ENCODE measurements around the gene CLMP. TPM values are rescaled to one million over a fixed set of nuclear protein-coding genes. Genes with fewer than 3 reads are reported as not detected.

Gene CLMP
- total RNA-seq, 1 donor from 2014 or later, result 34.5 TPM

DNA sequence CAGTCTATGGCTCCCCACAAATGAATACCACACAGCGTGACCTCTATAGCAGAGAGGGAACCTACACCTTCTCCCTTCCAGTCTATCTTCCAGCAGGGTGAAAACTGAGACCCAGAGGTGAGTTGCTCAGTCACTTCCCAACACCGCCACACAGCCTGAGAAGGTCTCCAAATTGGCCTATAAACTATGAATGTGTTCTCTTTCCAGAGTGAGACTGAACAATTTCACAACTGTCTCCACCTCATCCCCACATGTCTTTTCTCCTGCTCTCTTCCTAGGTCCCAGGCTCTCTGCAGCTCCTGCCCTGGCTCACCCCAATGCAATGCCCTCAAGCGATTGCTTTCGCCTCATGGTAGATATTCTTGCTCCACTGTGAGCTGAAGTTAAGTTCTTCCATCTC is 14.0 kb downstream of the CLMP start:
- TF ChIP-seq, protein P1, sequence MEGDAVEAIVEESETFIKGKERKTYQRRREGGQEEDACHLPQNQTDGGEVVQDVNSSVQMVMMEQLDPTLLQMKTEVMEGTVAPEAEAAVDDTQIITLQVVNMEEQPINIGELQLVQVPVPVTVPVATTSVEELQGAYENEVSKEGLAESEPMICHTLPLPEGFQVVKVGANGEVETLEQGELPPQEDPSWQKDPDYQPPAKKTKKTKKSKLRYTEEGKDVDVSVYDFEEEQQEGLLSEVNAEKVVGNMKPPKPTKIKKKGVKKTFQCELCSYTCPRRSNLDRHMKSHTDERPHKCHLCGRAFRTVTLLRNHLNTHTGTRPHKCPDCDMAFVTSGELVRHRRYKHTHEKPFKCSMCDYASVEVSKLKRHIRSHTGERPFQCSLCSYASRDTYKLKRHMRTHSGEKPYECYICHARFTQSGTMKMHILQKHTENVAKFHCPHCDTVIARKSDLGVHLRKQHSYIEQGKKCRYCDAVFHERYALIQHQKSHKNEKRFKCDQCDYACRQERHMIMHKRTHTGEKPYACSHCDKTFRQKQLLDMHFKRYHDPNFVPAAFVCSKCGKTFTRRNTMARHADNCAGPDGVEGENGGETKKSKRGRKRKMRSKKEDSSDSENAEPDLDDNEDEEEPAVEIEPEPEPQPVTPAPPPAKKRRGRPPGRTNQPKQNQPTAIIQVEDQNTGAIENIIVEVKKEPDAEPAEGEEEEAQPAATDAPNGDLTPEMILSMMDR (IDR thresholded peaks at IDR 0.05; ENCODE audit: insufficient read depth, low read length, severe bottlenecking), result no peak
- FAIRE-seq, result no peak
- no peak for DNase-seq (ENCODE audit: low read depth)
- no peaks in the 10 kb centered on the region for H3K27me3 ChIP-seq (ENCODE audit: control insufficient read depth, insufficient read depth, low read length)
- peaks cover 1% of the 10 kb centered on the region for H3K36me3 ChIP-seq (ENCODE audit: control insufficient read depth, insufficient read depth, low read length)
- H3K4me3 ChIP-seq (ENCODE audit: low read depth, low read length), result no peak overlapping the region

DNA sequence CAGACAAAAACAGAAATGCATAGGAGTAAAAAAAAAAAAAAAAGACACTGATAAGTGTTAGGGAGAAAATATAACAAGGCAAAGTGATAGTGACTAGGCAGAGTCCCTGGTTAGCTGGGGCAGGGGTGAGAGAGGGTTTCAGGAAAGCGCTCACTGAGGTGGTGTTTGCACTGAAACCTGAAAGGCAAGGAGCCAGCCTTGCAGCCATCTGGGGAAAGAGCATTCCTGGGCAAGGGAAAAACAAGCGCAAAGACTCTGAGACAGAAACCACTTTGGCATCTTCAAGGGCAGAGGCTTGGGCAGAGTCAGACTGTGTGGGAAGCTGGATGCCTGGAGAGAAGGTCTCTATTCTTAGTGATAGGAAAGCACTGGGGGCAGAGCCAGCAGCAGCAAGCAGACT is 14.5 kb downstream of the CLMP start:
- no peak for FAIRE-seq
- no peak for DNase-seq (ENCODE audit: low read depth)
- no peak overlapping the region for H3K4me3 ChIP-seq (ENCODE audit: low read depth, low read length)
- TF ChIP-seq, protein P1 (IDR thresholded peaks at IDR 0.05; ENCODE audit: insufficient read depth, low read length, severe bottlenecking), result no peak
- no peaks in the 10 kb centered on the region for H3K27me3 ChIP-seq (ENCODE audit: control insufficient read depth, insufficient read depth, low read length)
- H3K36me3 ChIP-seq (ENCODE audit: control insufficient read depth, insufficient read depth, low read length), result peaks cover 1% of the 10 kb centered on the region

DNA sequence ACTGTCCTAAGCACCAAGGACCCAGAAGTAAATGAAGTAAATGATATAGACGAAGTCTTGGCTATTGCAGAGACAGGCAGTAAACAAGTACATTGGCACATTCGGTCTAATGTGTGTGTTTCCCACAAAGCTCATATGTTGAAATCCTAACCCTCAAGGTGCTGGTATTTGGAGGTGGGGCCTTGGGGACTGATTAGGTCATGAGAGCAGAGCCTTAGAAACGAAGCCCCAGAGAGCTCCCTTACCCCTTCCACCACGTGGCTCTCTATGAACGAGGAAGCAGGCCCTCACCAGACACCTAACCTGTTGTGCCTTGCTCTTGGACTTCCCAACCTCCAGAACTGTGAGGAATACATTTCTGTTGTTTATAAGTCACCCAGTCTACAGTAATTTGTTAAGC is 14.9 kb downstream of the CLMP start:
- FAIRE-seq, result no peak
- DNase-seq (ENCODE audit: low read depth), result peak; percentile 42
- Histone ChIP-seq H3K36me3 (ENCODE audit: control insufficient read depth, insufficient read depth, low read length) (peaks cover 1% of the 10 kb centered on the region), H3K4me3 (ENCODE audit: low read depth, low read length) (no peak overlapping the region), H3K27me3 (ENCODE audit: control insufficient read depth, insufficient read depth, low read length) (no peaks in the 10 kb centered on the region)
- TF ChIP-seq, protein P1 (IDR thresholded peaks at IDR 0.05; ENCODE audit: insufficient read depth, low read length, severe bottlenecking), result no peak

DNA sequence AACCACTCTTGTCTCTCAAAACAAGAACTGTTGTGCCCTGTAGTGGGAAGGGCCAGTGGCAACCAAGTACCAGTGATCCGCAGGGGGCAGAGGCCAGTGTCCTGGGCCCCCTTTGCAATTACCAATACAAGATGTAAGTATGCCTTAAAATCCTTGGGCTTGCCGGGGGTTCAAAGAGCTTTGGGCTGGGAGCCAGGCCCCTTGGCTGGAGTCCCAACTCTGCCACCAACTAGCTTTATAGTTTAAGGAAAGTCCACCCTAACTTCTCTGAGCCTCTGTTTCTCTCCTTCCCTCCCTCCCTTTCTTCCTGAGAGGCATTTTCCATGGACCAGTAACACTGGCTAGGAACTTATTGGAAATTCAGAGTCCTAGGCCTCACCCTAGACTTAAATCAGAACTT is 15.5 kb downstream of the CLMP start:
- TF ChIP-seq, protein P1 (IDR thresholded peaks at IDR 0.05; ENCODE audit: insufficient read depth, low read length, severe bottlenecking), result no peak
- FAIRE-seq (no peak), DNase-seq (ENCODE audit: low read depth) (no peak)
- peaks cover 1% of the 10 kb centered on the region for H3K36me3 ChIP-seq (ENCODE audit: control insufficient read depth, insufficient read depth, low read length)
- no peak overlapping the region for H3K4me3 ChIP-seq (ENCODE audit: low read depth, low read length)
- no peaks in the 10 kb centered on the region for H3K27me3 ChIP-seq (ENCODE audit: control insufficient read depth, insufficient read depth, low read length)

DNA sequence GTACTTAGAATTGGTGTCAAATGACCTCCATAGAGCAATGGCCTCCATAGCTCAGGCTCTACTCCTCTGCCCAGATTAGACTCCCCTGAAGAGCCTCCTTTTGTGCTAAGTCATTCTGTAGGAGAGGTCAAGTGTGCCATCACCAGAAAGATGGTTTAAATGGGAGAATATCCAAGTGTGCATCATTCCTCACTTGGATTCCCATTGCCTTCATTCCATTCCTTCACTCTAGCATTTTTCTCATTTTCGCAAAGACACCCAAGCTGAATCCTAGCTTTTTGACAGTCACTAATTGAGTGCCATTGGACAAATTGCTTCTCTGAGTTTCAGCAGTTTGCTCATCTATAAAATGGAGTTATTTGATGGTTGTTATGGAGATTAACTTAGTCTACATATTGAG is 16.9 kb downstream of the CLMP start:
- Histone ChIP-seq H3K27me3 (ENCODE audit: control insufficient read depth, insufficient read depth, low read length) (no peaks in the 10 kb centered on the region), H3K4me3 (ENCODE audit: low read depth, low read length) (no peak overlapping the region), H3K36me3 (ENCODE audit: control insufficient read depth, insufficient read depth, low read length) (peaks cover 1% of the 10 kb centered on the region)
- no peak for FAIRE-seq
- TF ChIP-seq, protein P1 (IDR thresholded peaks at IDR 0.05; ENCODE audit: insufficient read depth, low read length, severe bottlenecking), result no peak
- DNase-seq (ENCODE audit: low read depth), result no peak

DNA sequence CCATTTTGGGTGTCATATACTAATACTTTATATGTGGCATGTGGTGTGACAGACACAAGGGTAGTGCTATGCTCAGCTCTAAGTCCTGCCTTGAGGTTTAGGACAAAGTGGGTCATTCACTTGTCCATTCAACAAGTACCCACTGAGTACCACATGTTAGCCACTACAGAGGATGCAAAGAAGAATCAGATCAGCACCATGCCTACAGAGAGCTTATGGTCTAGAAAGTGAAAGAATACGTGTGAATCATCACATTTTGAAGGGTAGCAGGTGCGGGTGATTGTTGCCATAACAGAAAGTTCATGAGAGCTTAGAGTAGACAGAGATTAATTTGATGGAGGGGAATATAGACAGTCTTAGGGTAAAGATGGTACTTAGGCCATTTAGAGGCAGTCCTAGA is 18.3 kb downstream of the CLMP start:
- TF ChIP-seq, protein P1 (IDR thresholded peaks at IDR 0.05; ENCODE audit: insufficient read depth, low read length, severe bottlenecking), result no peak
- H3K27me3 ChIP-seq (ENCODE audit: control insufficient read depth, insufficient read depth, low read length), result no peaks in the 10 kb centered on the region
- FAIRE-seq (no peak), DNase-seq (ENCODE audit: low read depth) (no peak)
- no peak overlapping the region for H3K4me3 ChIP-seq (ENCODE audit: low read depth, low read length)
- peaks cover 1% of the 10 kb centered on the region for H3K36me3 ChIP-seq (ENCODE audit: control insufficient read depth, insufficient read depth, low read length)
